Ishikawa (cell line): ENCODE data around the gene PON2.

Source experiments
- CEBPB ChIP-seq: IDR thresholded peaks from 2 replicates; pipeline ENCODE4 v1.6.1; 2012
- CREB1 ChIP-seq: IDR thresholded peaks from 2 replicates; pipeline ENCODE4 v1.6.1; 2012; ENCODE audit warnings: low read depth
- EGR1 ChIP-seq: IDR thresholded peaks from 2 replicates; pipeline ENCODE4 v1.6.1; 2012
- EP300 ChIP-seq: IDR thresholded peaks from 2 replicates; pipeline ENCODE4 v1.6.1; 2012; ENCODE audit warnings: borderline replicate concordance
- FOXM1 ChIP-seq: IDR thresholded peaks from 2 replicates; pipeline ENCODE4 v1.6.1; 2012; ENCODE audit warnings: low read depth, borderline replicate concordance
- NFIC ChIP-seq: IDR thresholded peaks from 2 replicates; pipeline ENCODE4 v1.6.1; 2012
- RAD21 ChIP-seq: IDR thresholded peaks from 2 replicates; pipeline ENCODE4 v1.6.1; 2012; ENCODE audit warnings: low read depth
- TAF1 ChIP-seq: IDR thresholded peaks from 2 replicates; pipeline ENCODE4 v1.6.1; 2012; ENCODE audit warnings: low read depth, mild to moderate bottlenecking
- TCF12 ChIP-seq: IDR thresholded peaks from 2 replicates; pipeline ENCODE4 v1.6.1; 2012; ENCODE audit warnings: low read depth
- TEAD4 ChIP-seq: IDR thresholded peaks from 2 replicates; pipeline ENCODE4 v1.6.1; 2012
- YY1 ChIP-seq: IDR thresholded peaks from 2 replicates; pipeline ENCODE4 v1.6.1; 2012; ENCODE audit warnings: low read depth
- ZBTB7A ChIP-seq: IDR thresholded peaks from 2 replicates; pipeline ENCODE4 v1.6.1; 2012; ENCODE audit warnings: low read depth
- TF ChIP-seq, protein P1 (sequence below): IDR thresholded peaks from 2 replicates; pipeline ENCODE4 v1.6.1; 2012
- TF ChIP-seq, protein P2 (sequence below): IDR thresholded peaks from 2 replicates; pipeline ENCODE4 v1.6.1; 2012; ENCODE audit warnings: low read depth, mild to moderate bottlenecking
- TF ChIP-seq, protein P3 (sequence below): IDR thresholded peaks from 2 replicates; pipeline ENCODE4 v1.6.1; 2012

Gene PON2

DNA sequence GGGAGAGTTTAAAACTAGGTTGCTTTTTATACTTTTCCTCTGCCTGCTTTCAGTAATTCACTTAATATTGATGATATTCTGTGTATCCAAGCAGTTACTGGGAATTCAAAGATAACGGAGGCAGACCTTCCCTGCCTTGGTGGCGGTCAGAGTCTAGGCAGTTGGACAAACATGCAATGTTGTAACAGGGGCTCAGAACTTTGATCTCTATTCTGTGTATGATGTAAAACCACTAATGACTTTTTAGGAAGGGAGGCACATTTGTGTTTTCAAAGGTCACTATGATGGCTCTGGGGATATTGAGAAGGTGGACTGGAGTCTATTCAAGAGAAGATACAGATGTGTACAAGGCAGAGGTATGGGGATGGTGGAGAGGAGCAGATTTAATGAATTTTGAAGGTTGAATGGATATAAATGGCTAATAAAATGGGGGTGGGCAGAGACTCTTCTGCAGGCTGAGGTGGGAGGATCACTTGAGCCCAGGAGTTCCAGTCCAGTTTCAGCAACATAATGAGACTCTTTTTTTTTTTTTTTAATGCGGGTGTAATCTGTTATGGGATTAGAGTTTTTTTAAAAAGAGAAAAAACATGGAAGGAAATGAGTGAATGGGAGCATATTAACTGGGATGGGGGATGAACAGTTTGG lies 5.7 kb upstream of the PON2 start:
- TF ChIP-seq RAD21 (no peak), ZBTB7A (no peak), NFIC (no peak), FOXM1 (no peak), TCF12 (no peak), EGR1 (no peak), CREB1 (no peak), CEBPB (no peak), TAF1 (no peak), TEAD4 (no peak), EP300 (no peak)
- TF ChIP-seq, protein P1, sequence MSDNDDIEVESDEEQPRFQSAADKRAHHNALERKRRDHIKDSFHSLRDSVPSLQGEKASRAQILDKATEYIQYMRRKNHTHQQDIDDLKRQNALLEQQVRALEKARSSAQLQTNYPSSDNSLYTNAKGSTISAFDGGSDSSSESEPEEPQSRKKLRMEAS: no peak

DNA sequence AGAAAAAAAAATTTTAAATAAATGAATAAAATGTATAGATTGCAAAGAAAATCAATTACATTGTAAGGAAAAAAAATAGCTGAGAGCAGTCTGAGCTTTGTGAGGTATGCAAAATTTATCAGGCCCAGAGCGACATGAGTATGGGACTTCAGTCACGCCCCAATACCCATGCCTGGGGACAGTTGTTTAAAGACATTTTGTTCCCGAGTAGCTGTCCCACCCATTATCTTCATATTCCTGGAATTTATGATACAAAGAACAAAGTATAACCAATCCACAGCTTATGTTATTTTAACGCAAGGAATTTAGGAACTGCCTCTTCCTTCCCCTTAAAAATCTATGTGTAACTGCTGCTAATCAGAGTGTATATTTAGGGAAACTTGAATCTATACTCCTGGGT lies 1.6 kb upstream of the PON2 start:
- no peak for TF ChIP-seq TEAD4
- TF ChIP-seq TCF12: no peak
- no peak for TF ChIP-seq CEBPB
- TF ChIP-seq CREB1: no peak

DNA sequence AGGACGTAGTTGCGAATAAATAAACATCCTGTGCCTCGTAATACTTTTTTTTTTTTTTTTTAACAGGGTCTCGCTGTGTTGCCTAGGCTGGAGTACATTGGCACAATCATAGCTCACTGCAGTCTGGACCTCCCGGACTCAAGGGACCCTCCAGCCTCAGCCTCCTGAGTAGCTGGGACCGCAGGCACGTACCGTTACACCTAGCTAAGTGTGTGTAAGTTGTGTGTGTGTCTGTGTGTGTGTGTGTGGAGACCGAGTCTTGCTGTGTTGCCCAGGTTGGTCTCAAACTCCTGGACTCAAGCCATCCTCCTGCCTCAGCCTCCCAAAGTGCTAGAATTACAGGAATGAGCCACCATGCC lies 573 bp upstream of the PON2 start:
- TF ChIP-seq TCF12 (no peak), CEBPB (no peak)

DNA sequence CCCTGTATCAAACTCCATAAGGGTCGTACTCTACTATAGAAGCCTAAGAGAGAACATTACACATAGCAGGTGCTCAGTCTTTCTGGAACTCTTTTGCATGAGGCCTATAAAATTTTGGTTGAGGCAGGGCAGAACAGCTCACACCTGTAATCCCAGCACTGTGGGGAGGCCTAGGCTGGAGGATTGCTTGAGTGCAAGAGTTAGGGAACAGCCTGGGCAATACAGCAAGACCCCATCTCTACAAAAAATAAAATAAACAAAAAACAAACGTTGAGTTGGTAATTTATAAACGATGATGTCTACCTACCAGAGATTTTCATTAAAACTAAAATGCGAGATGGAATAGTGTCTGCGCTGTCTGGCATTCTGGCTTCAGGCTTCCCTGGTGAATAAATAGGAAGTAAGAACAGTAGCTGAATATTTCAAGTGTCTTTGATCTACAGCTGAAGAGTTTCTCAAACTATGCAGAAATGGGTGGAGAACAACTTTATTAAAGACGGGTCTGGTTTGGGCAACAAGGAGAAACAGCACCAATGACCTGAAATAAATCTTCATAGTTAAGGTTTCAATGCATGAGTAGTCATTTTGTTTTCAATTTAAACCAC lies 774 bp downstream of the PON2 start:
- TF ChIP-seq CREB1: no peak
- no peak for TF ChIP-seq TAF1
- TF ChIP-seq EP300: no peak
- no peak for TF ChIP-seq RAD21
- no peak for TF ChIP-seq FOXM1
- no peak for TF ChIP-seq CEBPB
- TF ChIP-seq NFIC: no peak
- TF ChIP-seq, protein P2, sequence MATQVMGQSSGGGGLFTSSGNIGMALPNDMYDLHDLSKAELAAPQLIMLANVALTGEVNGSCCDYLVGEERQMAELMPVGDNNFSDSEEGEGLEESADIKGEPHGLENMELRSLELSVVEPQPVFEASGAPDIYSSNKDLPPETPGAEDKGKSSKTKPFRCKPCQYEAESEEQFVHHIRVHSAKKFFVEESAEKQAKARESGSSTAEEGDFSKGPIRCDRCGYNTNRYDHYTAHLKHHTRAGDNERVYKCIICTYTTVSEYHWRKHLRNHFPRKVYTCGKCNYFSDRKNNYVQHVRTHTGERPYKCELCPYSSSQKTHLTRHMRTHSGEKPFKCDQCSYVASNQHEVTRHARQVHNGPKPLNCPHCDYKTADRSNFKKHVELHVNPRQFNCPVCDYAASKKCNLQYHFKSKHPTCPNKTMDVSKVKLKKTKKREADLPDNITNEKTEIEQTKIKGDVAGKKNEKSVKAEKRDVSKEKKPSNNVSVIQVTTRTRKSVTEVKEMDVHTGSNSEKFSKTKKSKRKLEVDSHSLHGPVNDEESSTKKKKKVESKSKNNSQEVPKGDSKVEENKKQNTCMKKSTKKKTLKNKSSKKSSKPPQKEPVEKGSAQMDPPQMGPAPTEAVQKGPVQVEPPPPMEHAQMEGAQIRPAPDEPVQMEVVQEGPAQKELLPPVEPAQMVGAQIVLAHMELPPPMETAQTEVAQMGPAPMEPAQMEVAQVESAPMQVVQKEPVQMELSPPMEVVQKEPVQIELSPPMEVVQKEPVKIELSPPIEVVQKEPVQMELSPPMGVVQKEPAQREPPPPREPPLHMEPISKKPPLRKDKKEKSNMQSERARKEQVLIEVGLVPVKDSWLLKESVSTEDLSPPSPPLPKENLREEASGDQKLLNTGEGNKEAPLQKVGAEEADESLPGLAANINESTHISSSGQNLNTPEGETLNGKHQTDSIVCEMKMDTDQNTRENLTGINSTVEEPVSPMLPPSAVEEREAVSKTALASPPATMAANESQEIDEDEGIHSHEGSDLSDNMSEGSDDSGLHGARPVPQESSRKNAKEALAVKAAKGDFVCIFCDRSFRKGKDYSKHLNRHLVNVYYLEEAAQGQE: no peak
- TF ChIP-seq, protein P1: no peak
- TF ChIP-seq TCF12: no peak
- TF ChIP-seq YY1: no peak
- TF ChIP-seq, protein P3, sequence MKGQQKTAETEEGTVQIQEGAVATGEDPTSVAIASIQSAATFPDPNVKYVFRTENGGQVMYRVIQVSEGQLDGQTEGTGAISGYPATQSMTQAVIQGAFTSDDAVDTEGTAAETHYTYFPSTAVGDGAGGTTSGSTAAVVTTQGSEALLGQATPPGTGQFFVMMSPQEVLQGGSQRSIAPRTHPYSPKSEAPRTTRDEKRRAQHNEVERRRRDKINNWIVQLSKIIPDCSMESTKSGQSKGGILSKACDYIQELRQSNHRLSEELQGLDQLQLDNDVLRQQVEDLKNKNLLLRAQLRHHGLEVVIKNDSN: no peak
- TF ChIP-seq TEAD4: no peak

DNA sequence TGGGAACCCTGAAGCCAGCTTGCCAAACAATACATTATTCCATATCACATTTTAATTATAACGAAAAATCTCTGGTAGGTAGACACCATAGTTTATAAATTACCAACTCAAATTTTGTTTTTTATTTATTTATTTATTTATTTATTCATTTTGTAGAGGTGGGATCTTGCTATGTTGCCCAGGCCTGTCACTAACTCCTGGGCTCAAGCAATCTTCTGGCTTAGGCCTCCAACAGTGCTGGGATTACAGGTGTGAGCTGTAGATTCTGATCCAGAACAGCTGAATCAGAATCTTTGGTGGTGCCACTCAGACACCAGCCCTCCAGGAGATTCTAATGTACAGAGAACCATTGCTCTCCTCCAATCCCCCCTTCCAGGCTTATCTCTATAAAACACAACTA lies 1.7 kb downstream of the PON2 start:
- TF ChIP-seq TCF12 (no peak), FOXM1 (no peak), CEBPB (no peak), EGR1 (no peak), YY1 (no peak), NFIC (no peak), EP300 (no peak), RAD21 (no peak), TAF1 (no peak), TEAD4 (no peak), CREB1 (no peak), ZBTB7A (no peak)
- TF ChIP-seq, protein P1: no peak
- TF ChIP-seq, protein P3: no peak
- TF ChIP-seq, protein P2: no peak

DNA sequence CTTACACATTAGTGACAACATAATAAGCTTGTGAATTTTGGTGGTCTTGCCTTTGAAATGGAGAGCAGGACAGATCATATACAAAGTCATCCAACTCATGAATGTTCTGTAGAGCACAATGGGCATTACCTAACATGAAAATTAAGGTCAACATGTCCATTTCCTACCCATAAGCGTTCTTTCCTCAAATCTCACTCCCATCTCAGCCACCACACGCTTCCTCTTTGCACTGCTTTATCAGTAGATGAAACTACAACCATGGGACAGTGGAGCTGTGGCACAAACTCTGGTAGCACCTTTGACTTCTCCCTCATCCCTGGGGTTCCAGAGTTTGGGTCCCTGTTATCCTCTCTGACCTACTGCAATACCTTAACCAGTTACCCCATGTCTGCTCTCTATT lies 2.2 kb downstream of the PON2 start:
- TF ChIP-seq TCF12 (no peak), ZBTB7A (no peak), CEBPB (no peak), EGR1 (no peak), CREB1 (no peak), NFIC (no peak), RAD21 (no peak), TEAD4 (no peak), EP300 (no peak), FOXM1 (no peak), YY1 (no peak), TAF1 (no peak)
- TF ChIP-seq, protein P1: no peak
- TF ChIP-seq, protein P2: no peak
- TF ChIP-seq, protein P3: no peak
